Ishikawa (cell line): Measurements from ENCODE around the gene ARNT2.

Source experiments
- CEBPB ChIP-seq: IDR thresholded peaks from 2 replicates; pipeline ENCODE4 v1.6.1; 2012
- CREB1 ChIP-seq: IDR thresholded peaks from 2 replicates; pipeline ENCODE4 v1.6.1; 2012; ENCODE audit warnings: low read depth
- EGR1 ChIP-seq: IDR thresholded peaks from 2 replicates; pipeline ENCODE4 v1.6.1; 2012
- EP300 ChIP-seq: IDR thresholded peaks from 2 replicates; pipeline ENCODE4 v1.6.1; 2012; ENCODE audit warnings: borderline replicate concordance
- FOXM1 ChIP-seq: IDR thresholded peaks from 2 replicates; pipeline ENCODE4 v1.6.1; 2012; ENCODE audit warnings: low read depth, borderline replicate concordance
- NFIC ChIP-seq: IDR thresholded peaks from 2 replicates; pipeline ENCODE4 v1.6.1; 2012
- RAD21 ChIP-seq: IDR thresholded peaks from 2 replicates; pipeline ENCODE4 v1.6.1; 2012; ENCODE audit warnings: low read depth
- TAF1 ChIP-seq: IDR thresholded peaks from 2 replicates; pipeline ENCODE4 v1.6.1; 2012; ENCODE audit warnings: low read depth, mild to moderate bottlenecking
- TCF12 ChIP-seq: IDR thresholded peaks from 2 replicates; pipeline ENCODE4 v1.6.1; 2012; ENCODE audit warnings: low read depth
- TEAD4 ChIP-seq: IDR thresholded peaks from 2 replicates; pipeline ENCODE4 v1.6.1; 2012
- YY1 ChIP-seq: IDR thresholded peaks from 2 replicates; pipeline ENCODE4 v1.6.1; 2012; ENCODE audit warnings: low read depth
- ZBTB7A ChIP-seq: IDR thresholded peaks from 2 replicates; pipeline ENCODE4 v1.6.1; 2012; ENCODE audit warnings: low read depth
- TF ChIP-seq, protein P1 (sequence below): IDR thresholded peaks from 2 replicates; pipeline ENCODE4 v1.6.1; 2012
- TF ChIP-seq, protein P2 (sequence below): IDR thresholded peaks from 2 replicates; pipeline ENCODE4 v1.6.1; 2012
- TF ChIP-seq, protein P3 (sequence below): IDR thresholded peaks from 2 replicates; pipeline ENCODE4 v1.6.1; 2012; ENCODE audit warnings: low read depth, mild to moderate bottlenecking

The ARNT2 gene

DNA sequence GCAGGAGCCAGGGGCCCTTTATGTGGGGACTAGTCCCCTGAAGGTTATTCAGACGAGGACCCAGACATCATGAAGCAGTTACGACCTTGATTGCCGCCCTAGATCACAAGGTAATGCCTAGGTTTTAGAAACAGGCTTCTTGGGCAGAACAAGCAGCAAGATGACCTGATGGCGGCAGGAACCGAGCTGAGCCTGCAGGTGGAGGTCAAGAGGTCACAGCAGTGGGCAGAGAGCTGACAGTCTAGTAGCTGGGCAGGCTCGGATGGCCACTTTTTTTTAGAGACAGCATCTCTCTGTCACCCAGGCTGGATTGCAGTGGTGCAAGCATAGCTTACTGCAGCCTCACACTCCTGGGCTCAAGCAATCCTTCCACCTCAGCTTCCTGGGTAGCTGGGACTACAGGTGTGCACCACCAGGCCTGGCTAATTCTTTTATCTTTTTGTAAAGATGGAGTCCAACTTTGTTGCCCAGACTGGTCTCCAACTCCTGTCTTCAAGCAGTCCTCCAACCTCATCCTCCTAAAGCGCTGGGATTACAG, 207.4 kb downstream of the ARNT2 start:
- TF ChIP-seq FOXM1 (no peak), EGR1 (no peak), TEAD4 (no peak), RAD21 (no peak), CEBPB (no peak), TAF1 (no peak), TCF12 (no peak), CREB1 (no peak), ZBTB7A (no peak), EP300 (no peak), NFIC (no peak), YY1 (no peak)
- TF ChIP-seq, protein P1, sequence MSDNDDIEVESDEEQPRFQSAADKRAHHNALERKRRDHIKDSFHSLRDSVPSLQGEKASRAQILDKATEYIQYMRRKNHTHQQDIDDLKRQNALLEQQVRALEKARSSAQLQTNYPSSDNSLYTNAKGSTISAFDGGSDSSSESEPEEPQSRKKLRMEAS, result no peak
- TF ChIP-seq, protein P2, sequence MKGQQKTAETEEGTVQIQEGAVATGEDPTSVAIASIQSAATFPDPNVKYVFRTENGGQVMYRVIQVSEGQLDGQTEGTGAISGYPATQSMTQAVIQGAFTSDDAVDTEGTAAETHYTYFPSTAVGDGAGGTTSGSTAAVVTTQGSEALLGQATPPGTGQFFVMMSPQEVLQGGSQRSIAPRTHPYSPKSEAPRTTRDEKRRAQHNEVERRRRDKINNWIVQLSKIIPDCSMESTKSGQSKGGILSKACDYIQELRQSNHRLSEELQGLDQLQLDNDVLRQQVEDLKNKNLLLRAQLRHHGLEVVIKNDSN, result no peak
- TF ChIP-seq, protein P3, sequence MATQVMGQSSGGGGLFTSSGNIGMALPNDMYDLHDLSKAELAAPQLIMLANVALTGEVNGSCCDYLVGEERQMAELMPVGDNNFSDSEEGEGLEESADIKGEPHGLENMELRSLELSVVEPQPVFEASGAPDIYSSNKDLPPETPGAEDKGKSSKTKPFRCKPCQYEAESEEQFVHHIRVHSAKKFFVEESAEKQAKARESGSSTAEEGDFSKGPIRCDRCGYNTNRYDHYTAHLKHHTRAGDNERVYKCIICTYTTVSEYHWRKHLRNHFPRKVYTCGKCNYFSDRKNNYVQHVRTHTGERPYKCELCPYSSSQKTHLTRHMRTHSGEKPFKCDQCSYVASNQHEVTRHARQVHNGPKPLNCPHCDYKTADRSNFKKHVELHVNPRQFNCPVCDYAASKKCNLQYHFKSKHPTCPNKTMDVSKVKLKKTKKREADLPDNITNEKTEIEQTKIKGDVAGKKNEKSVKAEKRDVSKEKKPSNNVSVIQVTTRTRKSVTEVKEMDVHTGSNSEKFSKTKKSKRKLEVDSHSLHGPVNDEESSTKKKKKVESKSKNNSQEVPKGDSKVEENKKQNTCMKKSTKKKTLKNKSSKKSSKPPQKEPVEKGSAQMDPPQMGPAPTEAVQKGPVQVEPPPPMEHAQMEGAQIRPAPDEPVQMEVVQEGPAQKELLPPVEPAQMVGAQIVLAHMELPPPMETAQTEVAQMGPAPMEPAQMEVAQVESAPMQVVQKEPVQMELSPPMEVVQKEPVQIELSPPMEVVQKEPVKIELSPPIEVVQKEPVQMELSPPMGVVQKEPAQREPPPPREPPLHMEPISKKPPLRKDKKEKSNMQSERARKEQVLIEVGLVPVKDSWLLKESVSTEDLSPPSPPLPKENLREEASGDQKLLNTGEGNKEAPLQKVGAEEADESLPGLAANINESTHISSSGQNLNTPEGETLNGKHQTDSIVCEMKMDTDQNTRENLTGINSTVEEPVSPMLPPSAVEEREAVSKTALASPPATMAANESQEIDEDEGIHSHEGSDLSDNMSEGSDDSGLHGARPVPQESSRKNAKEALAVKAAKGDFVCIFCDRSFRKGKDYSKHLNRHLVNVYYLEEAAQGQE, result no peak

GRCh38 chr15:80612118-80612823, 208.1 kb downstream of the ARNT2 start:
- TF ChIP-seq EP300, result no peak
- TF ChIP-seq TCF12, result no peak
- TF ChIP-seq YY1, result no peak
- no peak for TF ChIP-seq CEBPB
- no peak for TF ChIP-seq NFIC

DNA sequence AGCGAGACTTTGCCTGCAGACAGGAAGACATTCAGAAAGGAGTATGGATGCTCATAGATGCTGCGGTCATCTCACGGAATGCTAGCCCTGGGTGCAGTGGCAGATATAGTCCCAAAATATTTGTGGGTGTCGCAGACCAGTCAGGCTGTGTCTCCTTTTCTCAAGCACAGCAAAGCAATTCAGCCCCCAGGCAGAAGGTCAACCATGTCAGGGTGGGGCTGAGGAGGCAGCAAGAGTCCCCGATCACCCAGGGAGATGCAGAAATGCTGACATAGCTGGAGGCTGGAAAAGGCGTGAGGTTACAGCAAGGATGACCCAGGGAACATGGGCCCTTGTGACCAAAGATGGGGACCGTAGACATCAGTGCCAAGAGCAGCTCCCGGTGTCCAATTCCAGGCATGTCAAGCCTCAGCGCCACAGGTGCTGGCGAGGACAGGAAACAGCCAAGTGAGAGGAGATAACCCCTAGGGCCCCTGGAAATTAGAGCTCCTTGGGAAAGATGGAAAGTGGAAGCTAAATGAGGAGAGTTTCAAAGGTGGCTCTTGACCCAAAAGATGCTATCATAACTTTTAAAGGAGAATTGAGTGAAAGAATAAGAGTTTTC, 209.7 kb downstream of the ARNT2 start:
- no peak for TF ChIP-seq EGR1
- no peak for TF ChIP-seq CEBPB
- TF ChIP-seq RAD21, result no peak
- TF ChIP-seq, protein P2, result no peak
- TF ChIP-seq, protein P1, result no peak
- TF ChIP-seq, protein P3, result no peak
- TF ChIP-seq TAF1, result no peak
- TF ChIP-seq YY1, result no peak
- TF ChIP-seq TCF12, result no peak
- TF ChIP-seq NFIC, result no peak
- TF ChIP-seq EP300, result no peak
- no peak for TF ChIP-seq TEAD4
- TF ChIP-seq FOXM1, result no peak
- no peak for TF ChIP-seq CREB1
- no peak for TF ChIP-seq ZBTB7A

GRCh38 chr15:80614711-80615360, 210.7 kb downstream of the ARNT2 start:
- TF ChIP-seq, protein P2, result no peak
- TF ChIP-seq TAF1 (no peak), EGR1 (no peak), YY1 (no peak), TCF12 (no peak), TEAD4 (no peak), EP300 (no peak), CEBPB (no peak), RAD21 (no peak), FOXM1 (no peak), CREB1 (no peak), ZBTB7A (no peak), NFIC (no peak)
- TF ChIP-seq, protein P1, result no peak
- TF ChIP-seq, protein P3, result no peak
